Measurements from ENCODE around the gene TCF4. TPM values are rescaled to one million over a fixed set of nuclear protein-coding genes. Genes with fewer than 3 reads are reported as not detected.

Gene TCF4
- total RNA-seq, 1 experiment from 2014 or later = 104 TPM

DNA sequence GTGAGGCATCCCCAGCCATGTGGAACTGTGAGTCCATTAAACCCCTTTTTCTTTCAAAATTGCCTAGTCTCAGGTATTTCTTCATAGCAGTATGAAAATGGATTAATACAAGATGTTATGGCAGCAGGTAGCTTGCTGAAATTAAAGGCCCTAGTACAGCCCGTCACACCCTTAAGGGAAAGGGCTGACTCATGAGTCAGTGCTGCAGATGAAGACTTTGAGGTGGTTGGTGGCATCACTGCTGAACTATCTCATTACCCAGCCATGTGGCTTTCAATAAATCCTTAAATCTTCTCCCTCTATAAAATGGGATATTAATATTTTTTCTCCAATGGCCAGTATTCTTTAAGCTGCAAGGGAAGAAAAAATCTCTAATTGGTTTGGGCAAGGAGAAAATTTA is 402.6 kb downstream of the TCF4 start (continued):
- TF ChIP-seq, protein P1, sequence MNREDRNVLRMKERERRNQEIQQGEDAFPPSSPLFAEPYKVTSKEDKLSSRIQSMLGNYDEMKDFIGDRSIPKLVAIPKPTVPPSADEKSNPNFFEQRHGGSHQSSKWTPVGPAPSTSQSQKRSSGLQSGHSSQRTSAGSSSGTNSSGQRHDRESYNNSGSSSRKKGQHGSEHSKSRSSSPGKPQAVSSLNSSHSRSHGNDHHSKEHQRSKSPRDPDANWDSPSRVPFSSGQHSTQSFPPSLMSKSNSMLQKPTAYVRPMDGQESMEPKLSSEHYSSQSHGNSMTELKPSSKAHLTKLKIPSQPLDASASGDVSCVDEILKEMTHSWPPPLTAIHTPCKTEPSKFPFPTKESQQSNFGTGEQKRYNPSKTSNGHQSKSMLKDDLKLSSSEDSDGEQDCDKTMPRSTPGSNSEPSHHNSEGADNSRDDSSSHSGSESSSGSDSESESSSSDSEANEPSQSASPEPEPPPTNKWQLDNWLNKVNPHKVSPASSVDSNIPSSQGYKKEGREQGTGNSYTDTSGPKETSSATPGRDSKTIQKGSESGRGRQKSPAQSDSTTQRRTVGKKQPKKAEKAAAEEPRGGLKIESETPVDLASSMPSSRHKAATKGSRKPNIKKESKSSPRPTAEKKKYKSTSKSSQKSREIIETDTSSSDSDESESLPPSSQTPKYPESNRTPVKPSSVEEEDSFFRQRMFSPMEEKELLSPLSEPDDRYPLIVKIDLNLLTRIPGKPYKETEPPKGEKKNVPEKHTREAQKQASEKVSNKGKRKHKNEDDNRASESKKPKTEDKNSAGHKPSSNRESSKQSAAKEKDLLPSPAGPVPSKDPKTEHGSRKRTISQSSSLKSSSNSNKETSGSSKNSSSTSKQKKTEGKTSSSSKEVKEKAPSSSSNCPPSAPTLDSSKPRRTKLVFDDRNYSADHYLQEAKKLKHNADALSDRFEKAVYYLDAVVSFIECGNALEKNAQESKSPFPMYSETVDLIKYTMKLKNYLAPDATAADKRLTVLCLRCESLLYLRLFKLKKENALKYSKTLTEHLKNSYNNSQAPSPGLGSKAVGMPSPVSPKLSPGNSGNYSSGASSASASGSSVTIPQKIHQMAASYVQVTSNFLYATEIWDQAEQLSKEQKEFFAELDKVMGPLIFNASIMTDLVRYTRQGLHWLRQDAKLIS (CRISPR knock-in tag; IDR thresholded peaks at IDR 0.05; ENCODE audit: borderline replicate concordance) = no peak
- TF ChIP-seq, protein P2, sequence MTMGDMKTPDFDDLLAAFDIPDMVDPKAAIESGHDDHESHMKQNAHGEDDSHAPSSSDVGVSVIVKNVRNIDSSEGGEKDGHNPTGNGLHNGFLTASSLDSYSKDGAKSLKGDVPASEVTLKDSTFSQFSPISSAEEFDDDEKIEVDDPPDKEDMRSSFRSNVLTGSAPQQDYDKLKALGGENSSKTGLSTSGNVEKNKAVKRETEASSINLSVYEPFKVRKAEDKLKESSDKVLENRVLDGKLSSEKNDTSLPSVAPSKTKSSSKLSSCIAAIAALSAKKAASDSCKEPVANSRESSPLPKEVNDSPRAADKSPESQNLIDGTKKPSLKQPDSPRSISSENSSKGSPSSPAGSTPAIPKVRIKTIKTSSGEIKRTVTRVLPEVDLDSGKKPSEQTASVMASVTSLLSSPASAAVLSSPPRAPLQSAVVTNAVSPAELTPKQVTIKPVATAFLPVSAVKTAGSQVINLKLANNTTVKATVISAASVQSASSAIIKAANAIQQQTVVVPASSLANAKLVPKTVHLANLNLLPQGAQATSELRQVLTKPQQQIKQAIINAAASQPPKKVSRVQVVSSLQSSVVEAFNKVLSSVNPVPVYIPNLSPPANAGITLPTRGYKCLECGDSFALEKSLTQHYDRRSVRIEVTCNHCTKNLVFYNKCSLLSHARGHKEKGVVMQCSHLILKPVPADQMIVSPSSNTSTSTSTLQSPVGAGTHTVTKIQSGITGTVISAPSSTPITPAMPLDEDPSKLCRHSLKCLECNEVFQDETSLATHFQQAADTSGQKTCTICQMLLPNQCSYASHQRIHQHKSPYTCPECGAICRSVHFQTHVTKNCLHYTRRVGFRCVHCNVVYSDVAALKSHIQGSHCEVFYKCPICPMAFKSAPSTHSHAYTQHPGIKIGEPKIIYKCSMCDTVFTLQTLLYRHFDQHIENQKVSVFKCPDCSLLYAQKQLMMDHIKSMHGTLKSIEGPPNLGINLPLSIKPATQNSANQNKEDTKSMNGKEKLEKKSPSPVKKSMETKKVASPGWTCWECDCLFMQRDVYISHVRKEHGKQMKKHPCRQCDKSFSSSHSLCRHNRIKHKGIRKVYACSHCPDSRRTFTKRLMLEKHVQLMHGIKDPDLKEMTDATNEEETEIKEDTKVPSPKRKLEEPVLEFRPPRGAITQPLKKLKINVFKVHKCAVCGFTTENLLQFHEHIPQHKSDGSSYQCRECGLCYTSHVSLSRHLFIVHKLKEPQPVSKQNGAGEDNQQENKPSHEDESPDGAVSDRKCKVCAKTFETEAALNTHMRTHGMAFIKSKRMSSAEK (CRISPR knock-in tag; IDR thresholded peaks at IDR 0.05; ENCODE audit: borderline replicate concordance) = no peak
- TF ChIP-seq, protein P3, sequence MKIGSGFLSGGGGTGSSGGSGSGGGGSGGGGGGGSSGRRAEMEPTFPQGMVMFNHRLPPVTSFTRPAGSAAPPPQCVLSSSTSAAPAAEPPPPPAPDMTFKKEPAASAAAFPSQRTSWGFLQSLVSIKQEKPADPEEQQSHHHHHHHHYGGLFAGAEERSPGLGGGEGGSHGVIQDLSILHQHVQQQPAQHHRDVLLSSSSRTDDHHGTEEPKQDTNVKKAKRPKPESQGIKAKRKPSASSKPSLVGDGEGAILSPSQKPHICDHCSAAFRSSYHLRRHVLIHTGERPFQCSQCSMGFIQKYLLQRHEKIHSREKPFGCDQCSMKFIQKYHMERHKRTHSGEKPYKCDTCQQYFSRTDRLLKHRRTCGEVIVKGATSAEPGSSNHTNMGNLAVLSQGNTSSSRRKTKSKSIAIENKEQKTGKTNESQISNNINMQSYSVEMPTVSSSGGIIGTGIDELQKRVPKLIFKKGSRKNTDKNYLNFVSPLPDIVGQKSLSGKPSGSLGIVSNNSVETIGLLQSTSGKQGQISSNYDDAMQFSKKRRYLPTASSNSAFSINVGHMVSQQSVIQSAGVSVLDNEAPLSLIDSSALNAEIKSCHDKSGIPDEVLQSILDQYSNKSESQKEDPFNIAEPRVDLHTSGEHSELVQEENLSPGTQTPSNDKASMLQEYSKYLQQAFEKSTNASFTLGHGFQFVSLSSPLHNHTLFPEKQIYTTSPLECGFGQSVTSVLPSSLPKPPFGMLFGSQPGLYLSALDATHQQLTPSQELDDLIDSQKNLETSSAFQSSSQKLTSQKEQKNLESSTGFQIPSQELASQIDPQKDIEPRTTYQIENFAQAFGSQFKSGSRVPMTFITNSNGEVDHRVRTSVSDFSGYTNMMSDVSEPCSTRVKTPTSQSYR (CRISPR knock-in tag; IDR thresholded peaks at IDR 0.05) = no peak
- TF ChIP-seq ZNF263 (CRISPR knock-in tag; IDR thresholded peaks at IDR 0.05; ENCODE audit: low read depth) (no peak), ZNF232 (CRISPR knock-in tag; IDR thresholded peaks at IDR 0.05) (no peak)
- TF ChIP-seq, protein P4, sequence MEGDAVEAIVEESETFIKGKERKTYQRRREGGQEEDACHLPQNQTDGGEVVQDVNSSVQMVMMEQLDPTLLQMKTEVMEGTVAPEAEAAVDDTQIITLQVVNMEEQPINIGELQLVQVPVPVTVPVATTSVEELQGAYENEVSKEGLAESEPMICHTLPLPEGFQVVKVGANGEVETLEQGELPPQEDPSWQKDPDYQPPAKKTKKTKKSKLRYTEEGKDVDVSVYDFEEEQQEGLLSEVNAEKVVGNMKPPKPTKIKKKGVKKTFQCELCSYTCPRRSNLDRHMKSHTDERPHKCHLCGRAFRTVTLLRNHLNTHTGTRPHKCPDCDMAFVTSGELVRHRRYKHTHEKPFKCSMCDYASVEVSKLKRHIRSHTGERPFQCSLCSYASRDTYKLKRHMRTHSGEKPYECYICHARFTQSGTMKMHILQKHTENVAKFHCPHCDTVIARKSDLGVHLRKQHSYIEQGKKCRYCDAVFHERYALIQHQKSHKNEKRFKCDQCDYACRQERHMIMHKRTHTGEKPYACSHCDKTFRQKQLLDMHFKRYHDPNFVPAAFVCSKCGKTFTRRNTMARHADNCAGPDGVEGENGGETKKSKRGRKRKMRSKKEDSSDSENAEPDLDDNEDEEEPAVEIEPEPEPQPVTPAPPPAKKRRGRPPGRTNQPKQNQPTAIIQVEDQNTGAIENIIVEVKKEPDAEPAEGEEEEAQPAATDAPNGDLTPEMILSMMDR (IDR thresholded peaks at IDR 0.05) = no peak
- TF ChIP-seq, protein P5, sequence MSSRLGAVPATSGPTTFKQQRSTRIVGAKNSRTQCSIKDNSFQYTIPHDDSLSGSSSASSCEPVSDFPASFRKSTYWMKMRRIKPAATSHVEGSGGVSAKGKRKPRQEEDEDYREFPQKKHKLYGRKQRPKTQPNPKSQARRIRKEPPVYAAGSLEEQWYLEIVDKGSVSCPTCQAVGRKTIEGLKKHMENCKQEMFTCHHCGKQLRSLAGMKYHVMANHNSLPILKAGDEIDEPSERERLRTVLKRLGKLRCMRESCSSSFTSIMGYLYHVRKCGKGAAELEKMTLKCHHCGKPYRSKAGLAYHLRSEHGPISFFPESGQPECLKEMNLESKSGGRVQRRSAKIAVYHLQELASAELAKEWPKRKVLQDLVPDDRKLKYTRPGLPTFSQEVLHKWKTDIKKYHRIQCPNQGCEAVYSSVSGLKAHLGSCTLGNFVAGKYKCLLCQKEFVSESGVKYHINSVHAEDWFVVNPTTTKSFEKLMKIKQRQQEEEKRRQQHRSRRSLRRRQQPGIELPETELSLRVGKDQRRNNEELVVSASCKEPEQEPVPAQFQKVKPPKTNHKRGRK (CRISPR knock-in tag; IDR thresholded peaks at IDR 0.05; ENCODE audit: borderline replicate concordance) = no peak
- TF ChIP-seq, protein P6, sequence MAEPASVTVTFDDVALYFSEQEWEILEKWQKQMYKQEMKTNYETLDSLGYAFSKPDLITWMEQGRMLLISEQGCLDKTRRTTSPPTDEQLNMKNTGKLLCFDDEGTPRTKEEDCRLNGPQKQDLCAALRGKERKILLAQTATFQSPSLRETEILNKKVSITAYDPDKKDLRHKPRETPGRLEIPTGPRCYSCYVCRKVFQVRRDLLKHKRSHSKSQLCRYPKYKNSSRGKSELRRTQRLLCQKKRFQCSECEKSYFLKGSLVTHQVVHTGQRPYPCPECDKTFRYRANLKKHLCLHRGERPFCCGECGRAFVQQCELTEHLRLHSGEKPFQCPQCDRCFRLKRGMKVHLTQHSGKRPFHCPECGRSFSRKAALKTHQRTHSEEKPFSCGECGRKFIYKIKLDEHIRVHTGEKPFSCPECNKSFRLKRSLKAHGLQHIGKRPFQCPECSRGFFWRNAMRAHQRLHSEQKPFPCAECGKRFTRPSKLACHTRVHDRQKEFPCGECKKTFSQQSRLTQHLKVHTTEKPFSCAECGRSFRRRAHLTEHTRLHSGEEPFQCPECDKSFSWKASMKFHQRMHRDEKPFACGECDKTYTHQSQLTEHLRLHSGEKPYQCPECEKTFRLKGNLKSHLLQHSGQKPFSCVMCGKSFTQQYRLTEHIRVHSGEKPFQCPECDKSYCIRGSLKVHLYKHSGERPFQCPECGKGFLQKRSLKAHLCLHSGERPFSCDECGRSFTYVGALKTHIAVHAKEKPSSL (CRISPR knock-in tag; conservative IDR thresholded peaks at IDR 0.05) = no peak
- TF ChIP-seq, protein P7, sequence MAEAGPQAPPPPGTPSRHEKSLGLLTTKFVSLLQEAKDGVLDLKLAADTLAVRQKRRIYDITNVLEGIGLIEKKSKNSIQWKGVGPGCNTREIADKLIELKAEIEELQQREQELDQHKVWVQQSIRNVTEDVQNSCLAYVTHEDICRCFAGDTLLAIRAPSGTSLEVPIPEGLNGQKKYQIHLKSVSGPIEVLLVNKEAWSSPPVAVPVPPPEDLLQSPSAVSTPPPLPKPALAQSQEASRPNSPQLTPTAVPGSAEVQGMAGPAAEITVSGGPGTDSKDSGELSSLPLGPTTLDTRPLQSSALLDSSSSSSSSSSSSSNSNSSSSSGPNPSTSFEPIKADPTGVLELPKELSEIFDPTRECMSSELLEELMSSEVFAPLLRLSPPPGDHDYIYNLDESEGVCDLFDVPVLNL (CRISPR knock-in tag; IDR thresholded peaks at IDR 0.05; ENCODE audit: borderline replicate concordance, low read depth) = no peak

Data from WTC11 (cell line).